ENCODE data around the gene BRK1. TPM values are rescaled to one million over a fixed set of nuclear protein-coding genes. Genes with fewer than 3 reads are reported as not detected.
A peak's percentile ranks its signal among the peaks of the same experiment; 100 is the strongest.
"Not testable (repeated sequence)": the region's sequence is repeated elsewhere in the genome, so short reads cannot be mapped to it uniquely, and the experiment has no call there.

Gene BRK1
- total RNA-seq, 2 experiments from 2014 or later: 105 to 108 TPM

- POLR2A ChIA-PET: interaction anchor here (0.6 to 1.8 kb wide), 2 partner anchors 25 to 107 kb away, joined by 4 to 7 read pairs; partner anchors contain the start of gene VHL
- peaks cover 16% of the 10 kb centered on the region for H3K36me3 Mint-ChIP-seq
- H3K4me1 Mint-ChIP-seq: peaks cover 25% of the 10 kb centered on the region
- DNase-seq: no peak
- H3K27ac Mint-ChIP-seq: peak overlapping the region; percentile 94
- peaks cover 2% of the 10 kb centered on the region for H3K27me3 Mint-ChIP-seq
- no peaks in the 10 kb centered on the region for H3K9me3 Mint-ChIP-seq
- H3K4me3 Mint-ChIP-seq: peak overlapping the region; percentile 95
- no peak for ATAC-seq (ENCODE audit: low read depth)
Observed at GRCh38 chr3:10116928-10117327, 1.5 kb downstream of the BRK1 start.

- H3K36me3 Mint-ChIP-seq: peaks cover 25% of the 10 kb centered on the region
- no peak overlapping the region for H3K27ac Mint-ChIP-seq
- no peak overlapping the region for H3K4me3 Mint-ChIP-seq
- ATAC-seq (ENCODE audit: low read depth) (no peak), DNase-seq (no peak)
- no peaks in the 10 kb centered on the region for H3K9me3 Mint-ChIP-seq
- POLR2A ChIA-PET: no interaction called here
- H3K27me3 Mint-ChIP-seq: peaks cover 2% of the 10 kb centered on the region
- H3K4me1 Mint-ChIP-seq: peaks cover 30% of the 10 kb centered on the region
Observed at GRCh38 chr3:10119376-10119775, 3.9 kb downstream of the BRK1 start.

- peaks cover 31% of the 10 kb centered on the region for H3K36me3 Mint-ChIP-seq
- H3K4me3 Mint-ChIP-seq: no peak overlapping the region
- POLR2A ChIA-PET: interaction anchor here (0.7 to 1.0 kb wide), 2 partner anchors 127 to 437 kb away, joined by 3 read pairs; partner anchors contain the start of gene TATDN2
- no peak overlapping the region for H3K27ac Mint-ChIP-seq
- H3K4me1 Mint-ChIP-seq: peaks cover 31% of the 10 kb centered on the region
- DNase-seq: no peak
- ATAC-seq (ENCODE audit: low read depth): no peak
- no peaks in the 10 kb centered on the region for H3K9me3 Mint-ChIP-seq
- no peaks in the 10 kb centered on the region for H3K27me3 Mint-ChIP-seq
Observed at GRCh38 chr3:10121064-10121463, 5.6 kb downstream of the BRK1 start.

- Mint-ChIP-seq H3K9me3 (no peaks in the 10 kb centered on the region), H3K4me3 (no peak overlapping the region), H3K27ac (no peak overlapping the region), H3K27me3 (no peaks in the 10 kb centered on the region), H3K36me3 (peaks cover 35% of the 10 kb centered on the region), H3K4me1 (peaks cover 18% of the 10 kb centered on the region)
- POLR2A ChIA-PET: no interaction called here
- no peak for DNase-seq
- no peak for ATAC-seq (ENCODE audit: low read depth)
Observed at GRCh38 chr3:10122724-10123123, 7.2 kb downstream of the BRK1 start.

- ATAC-seq (ENCODE audit: low read depth); DNase-seq; H3K4me3 Mint-ChIP-seq; H3K27me3 Mint-ChIP-seq; H3K27ac Mint-ChIP-seq; H3K4me1 Mint-ChIP-seq; H3K9me3 Mint-ChIP-seq; H3K36me3 Mint-ChIP-seq: not testable (repeated sequence)
- POLR2A ChIA-PET: interaction anchor here (0.6 kb wide), 1 partner anchor 50 kb away, joined by 10 read pairs; no protein-coding TSS in a partner anchor
Observed at GRCh38 chr3:10135872-10136271, 20.4 kb downstream of the BRK1 start.

- no peak for ATAC-seq (ENCODE audit: low read depth)
- no peaks in the 10 kb centered on the region for H3K9me3 Mint-ChIP-seq
- H3K27me3 Mint-ChIP-seq: no peaks in the 10 kb centered on the region
- peaks cover 11% of the 10 kb centered on the region for H3K4me1 Mint-ChIP-seq
- no peak overlapping the region for H3K27ac Mint-ChIP-seq
- H3K4me3 Mint-ChIP-seq: no peak overlapping the region
- no peaks in the 10 kb centered on the region for H3K36me3 Mint-ChIP-seq
- DNase-seq: no peak
- POLR2A ChIA-PET: interaction anchor here (0.6 kb wide), 1 partner anchor 50 kb away, joined by 10 read pairs; no protein-coding TSS in a partner anchor
Observed at GRCh38 chr3:10136426-10137005, 21.0 kb downstream of the BRK1 start.

GRCh38 chr3:10137178-10137577 is 21.7 kb downstream of the BRK1 start:
- DNase-seq (no peak), ATAC-seq (ENCODE audit: low read depth) (no peak)
- H3K27me3 Mint-ChIP-seq: no peaks in the 10 kb centered on the region
- POLR2A ChIA-PET: no interaction called here
- no peak overlapping the region for H3K4me3 Mint-ChIP-seq
- no peaks in the 10 kb centered on the region for H3K9me3 Mint-ChIP-seq
- no peaks in the 10 kb centered on the region for H3K36me3 Mint-ChIP-seq
- no peak overlapping the region for H3K27ac Mint-ChIP-seq
- H3K4me1 Mint-ChIP-seq: peaks cover 11% of the 10 kb centered on the region

- H3K36me3 Mint-ChIP-seq: peaks cover 12% of the 10 kb centered on the region
- peak overlapping the region; percentile 92 for H3K4me3 Mint-ChIP-seq
- H3K4me1 Mint-ChIP-seq: peaks cover 21% of the 10 kb centered on the region
- POLR2A ChIA-PET: interaction anchor here (0.6 to 1.9 kb wide), 18 partner anchors 14 to 778 kb away, joined by 3 to 12 read pairs (median 4); partner anchors contain the start of genes BRK1, CRELD1, EMC3 and TATDN2
- H3K27me3 Mint-ChIP-seq: no peaks in the 10 kb centered on the region
- ATAC-seq (ENCODE audit: low read depth) (no peak), DNase-seq (no peak)
- H3K9me3 Mint-ChIP-seq: no peaks in the 10 kb centered on the region
- peak overlapping the region; percentile 96 for H3K27ac Mint-ChIP-seq
Observed at GRCh38 chr3:10140996-10141546, 25.6 kb downstream of the BRK1 start.

GRCh38 chr3:10142707-10143560 is 27.5 kb downstream of the BRK1 start:
- Mint-ChIP-seq H3K27me3 (no peaks in the 10 kb centered on the region), H3K4me1 (peaks cover 26% of the 10 kb centered on the region), H3K27ac (peak overlapping the region; percentile 96), H3K36me3 (peaks cover 18% of the 10 kb centered on the region), H3K4me3 (peak overlapping the region; percentile 92), H3K9me3 (no peaks in the 10 kb centered on the region)
- POLR2A ChIA-PET: interaction anchor here (0.7 to 1.9 kb wide), 6 partner anchors 43 to 191 kb away, joined by 3 to 12 read pairs (median 6); partner anchors contain the start of gene TATDN2
- ATAC-seq (ENCODE audit: low read depth): no peak
- no peak for DNase-seq

- Mint-ChIP-seq H3K36me3 (peaks cover 30% of the 10 kb centered on the region), H3K27ac (peak overlapping the region; percentile 30), H3K27me3 (no peaks in the 10 kb centered on the region), H3K4me1 (peaks cover 30% of the 10 kb centered on the region), H3K9me3 (no peaks in the 10 kb centered on the region), H3K4me3 (peak overlapping the region; percentile 64)
- no peak for ATAC-seq (ENCODE audit: low read depth)
- POLR2A ChIA-PET: interaction anchor here (0.6 to 0.7 kb wide), 3 partner anchors 19 to 132 kb away, joined by 3 to 5 read pairs (median 4); no protein-coding TSS in a partner anchor
- no peak for DNase-seq
Observed at GRCh38 chr3:10145685-10146084, 30.2 kb downstream of the BRK1 start.

GRCh38 chr3:10149226-10149625 is 33.8 kb downstream of the BRK1 start:
- POLR2A ChIA-PET: no interaction called here
- Mint-ChIP-seq H3K27ac (peak overlapping the region; percentile 12), H3K9me3 (no peaks in the 10 kb centered on the region), H3K27me3 (no peaks in the 10 kb centered on the region), H3K36me3 (peaks cover 35% of the 10 kb centered on the region), H3K4me1 (peaks cover 14% of the 10 kb centered on the region), H3K4me3 (no peak overlapping the region)
- ATAC-seq (ENCODE audit: low read depth) (no peak), DNase-seq (no peak)

- no peak overlapping the region for H3K27ac Mint-ChIP-seq
- POLR2A ChIA-PET: interaction anchor here (0.6 kb wide), 1 partner anchor 9 kb away, joined by 4 read pairs; no protein-coding TSS in a partner anchor
- no peak overlapping the region for H3K4me3 Mint-ChIP-seq
- no peaks in the 10 kb centered on the region for H3K27me3 Mint-ChIP-seq
- no peak for ATAC-seq (ENCODE audit: low read depth)
- peaks cover 9% of the 10 kb centered on the region for H3K4me1 Mint-ChIP-seq
- no peak for DNase-seq
- H3K36me3 Mint-ChIP-seq: peaks cover 33% of the 10 kb centered on the region
- no peaks in the 10 kb centered on the region for H3K9me3 Mint-ChIP-seq
Observed at GRCh38 chr3:10150987-10151386, 35.5 kb downstream of the BRK1 start.

GRCh38 chr3:10154335-10155122 is 39.1 kb downstream of the BRK1 start:
- H3K9me3 Mint-ChIP-seq: no peaks in the 10 kb centered on the region
- H3K27ac Mint-ChIP-seq: no peak overlapping the region
- POLR2A ChIA-PET: no interaction called here
- ATAC-seq (ENCODE audit: low read depth) (no peak), DNase-seq (no peak)
- no peaks in the 10 kb centered on the region for H3K27me3 Mint-ChIP-seq
- no peak overlapping the region for H3K4me3 Mint-ChIP-seq
- H3K4me1 Mint-ChIP-seq: peaks cover 4% of the 10 kb centered on the region
- H3K36me3 Mint-ChIP-seq: peaks cover 26% of the 10 kb centered on the region

All from activated naive CD8-positive, alpha-beta T cell treated with anti-CD3 and anti-CD28 coated beads, Interleukin-2, amount 10 ng/mL, durations not matched to agents 7 days and 5 days (primary cell).